GM19238 (cell line): ENCODE data around the gene PRLHR.

Source experiments
- DNase-seq: peaks from one replicate; pipeline ENCODE4 v3.0.0; 2011; ENCODE audit warnings: low spot score; ENCODE audit not compliant: insufficient read length

PRLHR gene

DNA sequence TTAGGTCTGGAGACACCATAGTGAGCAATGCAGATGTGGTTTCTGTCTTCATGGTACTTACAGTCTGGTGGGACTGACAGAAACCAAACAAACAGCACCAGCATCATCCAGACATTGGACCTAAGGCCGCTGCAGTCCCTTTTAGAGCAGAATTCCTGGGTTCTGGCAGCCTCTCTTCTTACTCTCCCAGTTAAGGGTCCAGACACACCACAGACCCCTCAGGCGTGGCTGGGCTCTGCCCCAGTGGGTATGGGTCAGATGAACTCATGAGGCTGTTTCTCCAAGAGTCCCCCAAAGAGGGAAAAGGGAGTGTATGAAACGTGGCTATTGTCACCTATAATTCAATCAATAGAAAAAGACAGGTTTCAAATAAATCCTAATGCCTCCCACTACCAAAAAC, 31.3 kb downstream of the PRLHR start:
- DNase-seq: no peak

- no peak for DNase-seq
Measured at GRCh38 chr10:118563373-118563890, 32.0 kb downstream of the PRLHR start.

DNA sequence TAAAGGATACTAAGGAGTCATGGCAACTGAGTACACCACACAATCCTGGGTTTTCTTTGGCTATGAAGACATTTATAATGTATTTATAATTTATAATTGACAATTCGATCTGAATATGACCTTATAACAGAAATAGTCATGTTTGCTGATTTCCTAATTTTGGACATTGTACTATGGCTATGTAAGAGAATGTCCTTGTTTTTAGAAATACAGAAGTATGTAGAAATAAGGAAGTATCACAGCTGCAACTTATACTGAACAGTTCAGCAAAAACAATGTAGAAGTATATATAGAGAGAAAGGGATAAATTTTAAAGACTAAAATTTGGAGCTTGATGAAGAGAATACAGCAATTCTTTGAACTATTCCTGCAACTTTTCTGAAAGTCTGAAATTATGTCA, 32.6 kb downstream of the PRLHR start:
- no peak for DNase-seq

- DNase-seq: no peak
Measured at GRCh38 chr10:118557946-118558345, 37.5 kb downstream of the PRLHR start.

GRCh38 chr10:118551535-118552100, 43.8 kb downstream of the PRLHR start:
- no peak for DNase-seq

- no peak for DNase-seq
Measured at GRCh38 chr10:118547282-118547681, 48.2 kb downstream of the PRLHR start.

- DNase-seq: no peak
Measured at GRCh38 chr10:118546479-118546878, 49.0 kb downstream of the PRLHR start.

- DNase-seq: no peak
Measured at GRCh38 chr10:118545381-118545780, 50.1 kb downstream of the PRLHR start.

- DNase-seq: no peak
Measured at GRCh38 chr10:118544401-118544948, 51.0 kb downstream of the PRLHR start.

DNA sequence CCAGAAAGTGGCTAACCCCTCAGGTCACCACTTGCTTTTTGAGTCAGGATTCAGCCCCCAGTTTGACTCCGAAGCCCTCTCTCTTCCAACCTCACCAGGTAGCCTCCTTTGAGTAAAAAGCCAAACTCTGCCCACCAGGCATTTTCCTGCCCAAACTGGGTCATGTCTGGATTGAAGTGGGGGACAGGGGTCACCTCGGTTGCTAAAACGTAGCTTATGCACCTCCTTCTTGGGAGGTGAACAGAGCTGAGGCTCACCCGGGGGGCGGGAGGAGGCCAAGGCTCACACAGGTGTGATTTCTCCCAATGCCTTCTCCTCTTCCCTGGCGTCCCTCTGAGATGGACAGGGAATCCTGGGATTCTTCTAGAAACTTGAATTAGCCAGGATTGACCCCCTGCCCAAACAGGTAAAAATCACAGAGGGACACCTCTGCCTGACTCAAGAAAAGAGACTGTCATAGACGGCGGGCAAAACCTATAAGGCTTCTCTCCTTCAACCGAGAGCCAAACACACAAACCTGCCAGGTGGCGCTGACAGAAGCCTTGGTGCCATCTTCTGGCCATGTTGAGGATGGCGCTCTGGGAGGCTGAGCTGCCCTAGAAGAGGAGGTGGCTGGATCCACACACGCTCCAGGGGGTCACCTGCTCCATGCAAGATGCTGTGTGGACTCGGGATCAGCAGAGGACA, 51.6 kb downstream of the PRLHR start:
- DNase-seq: peak; percentile 37

- DNase-seq: no peak
Measured at GRCh38 chr10:118542745-118543144, 52.7 kb downstream of the PRLHR start.

DNA sequence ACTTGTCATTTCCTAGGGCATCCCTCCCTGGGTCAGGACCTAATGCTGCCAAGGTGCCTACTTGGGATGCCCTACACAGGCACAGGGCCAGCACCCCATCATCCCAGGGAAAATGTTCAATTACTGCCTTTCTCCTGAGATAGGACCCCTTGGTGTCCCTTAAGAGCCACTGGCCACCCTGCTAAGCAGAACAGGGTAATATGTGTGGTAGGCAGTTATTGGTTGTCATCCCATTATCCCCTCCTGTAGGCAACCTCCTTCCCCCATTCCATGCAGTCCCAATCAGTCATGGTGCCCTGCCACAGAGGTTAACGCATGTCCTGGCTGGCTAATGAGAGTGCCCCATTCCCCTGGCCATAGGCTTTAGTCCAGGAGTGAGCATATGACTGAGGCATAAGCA, 53.2 kb downstream of the PRLHR start:
- no peak for DNase-seq

DNA sequence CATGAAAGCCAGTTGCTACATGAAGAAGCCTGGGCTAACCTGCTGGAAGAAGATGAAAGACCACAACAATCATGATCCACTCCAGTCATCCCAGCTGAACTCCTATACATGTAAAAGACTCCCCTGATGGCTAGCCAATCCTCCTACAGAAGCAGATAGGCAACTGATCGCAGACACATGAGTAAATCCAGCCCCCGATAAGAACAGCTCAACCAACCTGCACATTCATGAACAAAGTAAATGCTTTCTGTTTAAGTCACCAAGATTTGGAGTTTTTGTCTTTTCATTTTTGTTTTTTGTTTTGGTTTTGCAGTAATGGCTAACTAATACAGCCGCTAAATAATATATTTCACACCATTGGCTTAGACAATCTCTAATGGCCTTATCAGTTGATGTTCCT, 53.7 kb downstream of the PRLHR start:
- no peak for DNase-seq
